HepG2 (cell line): ENCODE results near the gene IFNG-AS1. TPM values are rescaled to one million over a fixed set of nuclear protein-coding genes. Genes with fewer than 3 reads are reported as not detected.

Experiments used
- ATF1 ChIP-seq: IDR thresholded peaks from 2 replicates; pipeline ENCODE4 v1.6.1; 2016; ENCODE audit warnings: mild to moderate bottlenecking, control low read depth
- CTCF ChIP-seq: sonication (generic); formaldehyde crosslinking; IDR thresholded peaks from 2 replicates; pipeline ENCODE4 v1.5.0; 2020; ENCODE audit warnings: mild to moderate bottlenecking, missing genetic modification reagents, moderate library complexity
- E2F2 ChIP-seq: sonication (generic); formaldehyde crosslinking; IDR thresholded peaks from 2 replicates; pipeline ENCODE4 v1.4.0; 2020; ENCODE audit warnings: missing genetic modification reagents, borderline replicate concordance
- KLF15 ChIP-seq: sonication (generic); formaldehyde crosslinking; IDR thresholded peaks from 2 replicates; pipeline ENCODE4 v1.8.1; 2023; ENCODE audit warnings: borderline replicate concordance, mild to moderate bottlenecking, inconsistent platforms, missing genetic modification reagents, mixed read lengths
- KLF9 ChIP-seq: IDR thresholded peaks from 2 replicates; pipeline ENCODE4 v1.6.1; 2016; ENCODE audit warnings: low read depth
- KMT2B ChIP-seq: IDR thresholded peaks from 2 replicates; pipeline ENCODE4 v1.6.1; 2016; ENCODE audit warnings: missing genetic modification reagents, missing compliant biosample characterization
- MIXL1 ChIP-seq: IDR thresholded peaks from 2 replicates; pipeline ENCODE4 v1.6.1; 2016
- POLR2G ChIP-seq: fragments of 200-400 bp; formaldehyde crosslinking; IDR thresholded peaks from 2 replicates; pipeline ENCODE4 v1.6.1; 2018; ENCODE audit warnings: mild to moderate bottlenecking, low read depth, low read length, moderate library complexity
- SMC3 ChIP-seq: IDR thresholded peaks from 2 replicates; pipeline ENCODE4 v1.6.1; 2011; ENCODE audit warnings: low read length, improper control_type of control experiment
- STAG1 ChIP-seq: sonication (generic); formaldehyde crosslinking; IDR thresholded peaks from 2 replicates; pipeline ENCODE4 v1.4.0; 2020; ENCODE audit warnings: missing genetic modification reagents
- SYNCRIP ChIP-seq: fragments of 200-400 bp; formaldehyde crosslinking; IDR thresholded peaks from 2 replicates; pipeline ENCODE4 v1.6.1; 2018; ENCODE audit warnings: mild to moderate bottlenecking, low read depth, low read length; ENCODE audit not compliant: insufficient read depth
- WIZ ChIP-seq: sonication (generic); formaldehyde crosslinking; IDR thresholded peaks from 2 replicates; pipeline ENCODE4 v1.5.1; 2020; ENCODE audit warnings: mild to moderate bottlenecking, missing genetic modification reagents
- YEATS2 ChIP-seq: sonication (generic); formaldehyde crosslinking; IDR thresholded peaks from 2 replicates; pipeline ENCODE4 v1.4.0; 2020; ENCODE audit warnings: missing genetic modification reagents, borderline replicate concordance
- ZBTB39 ChIP-seq: sonication (generic); formaldehyde crosslinking; IDR thresholded peaks from 2 replicates; pipeline ENCODE4 v1.5.0; 2020; ENCODE audit warnings: missing genetic modification reagents
- ZC3H13 ChIP-seq: sonication (generic); formaldehyde crosslinking; IDR thresholded peaks from 2 replicates; pipeline ENCODE4 v1.8.1; 2023; ENCODE audit warnings: mild to moderate bottlenecking, missing genetic modification reagents, moderate library complexity
- ZFP1 ChIP-seq: IDR thresholded peaks from 2 replicates; pipeline ENCODE4 v1.6.1; 2016
- ZGPAT ChIP-seq: IDR thresholded peaks from 2 replicates; pipeline ENCODE4 v1.6.1; 2016; ENCODE audit warnings: mild to moderate bottlenecking
- ZKSCAN5 ChIP-seq: sonication (generic); formaldehyde crosslinking; IDR thresholded peaks from 2 replicates; pipeline ENCODE4 v1.5.1; 2020; ENCODE audit warnings: mild to moderate bottlenecking, missing genetic modification reagents
- ZMAT3 ChIP-seq: sonication (generic); formaldehyde crosslinking; conservative IDR thresholded peaks from 2 replicates; pipeline ENCODE4 v1.7.0; 2021; ENCODE audit warnings: missing genetic modification reagents
- ZNF331 ChIP-seq: sonication (generic); formaldehyde crosslinking; IDR thresholded peaks from 2 replicates; pipeline ENCODE4 v1.4.0; 2020; ENCODE audit warnings: missing genetic modification reagents
- ZNF34 ChIP-seq: sonication (generic); formaldehyde crosslinking; IDR thresholded peaks from 2 replicates; pipeline ENCODE4 v1.4.0; 2020; ENCODE audit warnings: mild to moderate bottlenecking, missing genetic modification reagents, borderline replicate concordance
- ZNF530 ChIP-seq: sonication (generic); formaldehyde crosslinking; IDR thresholded peaks from 2 replicates; pipeline ENCODE4 v1.5.0; 2020; ENCODE audit warnings: low read depth, mild to moderate bottlenecking, missing genetic modification reagents
- polyA plus RNA-seq, 8 experiments: library from polyadenylated mRNA; depleted of rRNA in 3 of 8; stranded (reverse) in 7 of 8; unstranded in 1 of 8; fragments of >200 nt; fragmentation: Illumina TruSeq in 4 of 8; extraction: Trizol in 4 of 8; gene quantifications; 2 replicates each; pipeline versions ENCODE4 v1.2.1 to v1.2.3, GENCODE V29; 2011 to 2016; ENCODE audit warnings: low read depth in 4 of 8, missing spikeins in 1 of 8, mixed read lengths in 1 of 8; ENCODE audit not compliant: insufficient read depth in 1 of 8
- total RNA-seq, 5 experiments: library from RNA; depleted of rRNA; stranded (reverse); fragments of >200 nt; fragmentation: Illumina TruSeq; extraction: Trizol; gene quantifications; 2 replicates each; pipeline ENCODE4 v1.2.3, GENCODE V29; 2016; ENCODE audit warnings: low read depth in 1 of 5
- TF ChIP-seq, protein P1 (sequence below): sonication (generic); formaldehyde crosslinking; IDR thresholded peaks from 2 replicates; pipeline ENCODE4 v1.9.0; 2021; ENCODE audit warnings: missing genetic modification reagents, mild to moderate bottlenecking, borderline replicate concordance

The IFNG-AS1 gene
- total and polyA plus RNA-seq, 2 of the 13 experiments (the other 11 are each of a cell fraction or from before 2014, with no cell fraction given): not detected

DNA sequence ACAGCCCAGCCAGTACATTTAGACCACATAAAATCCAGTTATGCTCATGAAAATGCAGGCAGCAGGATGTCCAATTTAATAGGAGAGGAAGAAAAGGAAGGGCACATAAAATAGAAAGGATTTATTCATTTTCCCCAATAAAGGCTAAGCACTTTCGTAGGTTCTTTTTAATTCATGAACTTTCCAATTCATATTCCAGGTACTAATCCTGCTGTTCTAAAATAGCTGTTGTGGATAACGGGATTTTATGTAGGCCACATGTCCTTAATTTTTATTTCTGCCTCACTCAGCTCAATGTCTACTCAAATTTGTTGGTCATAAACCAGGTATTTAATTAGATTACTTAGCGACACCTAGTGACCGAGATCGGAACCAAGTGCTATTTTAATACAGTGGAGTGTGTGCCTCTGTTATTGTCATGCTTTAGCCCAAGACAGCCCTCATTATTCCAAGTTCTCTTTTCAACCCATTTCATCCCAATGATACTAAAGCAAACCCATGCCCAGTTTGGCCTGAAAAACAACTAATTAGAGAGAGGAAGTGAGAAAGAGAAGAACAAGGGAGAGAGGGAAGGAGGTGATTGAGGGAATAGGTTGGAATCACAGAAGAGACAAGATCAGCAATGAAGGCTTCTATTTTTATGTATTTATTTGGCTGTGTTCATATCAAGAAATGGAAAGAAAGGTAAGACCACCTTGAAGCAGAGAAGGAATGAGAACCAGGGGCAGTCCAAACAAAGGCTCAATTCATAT lies 45.9 kb upstream of the IFNG-AS1 start (continued):
- TF ChIP-seq ZBTB39 (CRISPR knock-in tag): no peak
- TF ChIP-seq ZMAT3: no peak
- TF ChIP-seq SMC3: peak; percentile 71
- TF ChIP-seq ZGPAT (CRISPR knock-in tag): no peak
- peak; percentile 68; the same call in 1 of the 2 replicates for TF ChIP-seq MIXL1 (CRISPR knock-in tag)
- TF ChIP-seq ZNF34: no peak
- no peak for TF ChIP-seq KMT2B (CRISPR knock-in tag)
- no peak for TF ChIP-seq ATF1 (CRISPR knock-in tag)
- no peak for TF ChIP-seq ZFP1
- no peak for TF ChIP-seq ZC3H13 (CRISPR knock-in tag)
- TF ChIP-seq CTCF (CRISPR knock-in tag): peak; percentile 73
- TF ChIP-seq KLF9 (CRISPR knock-in tag): no peak
- TF ChIP-seq ZNF530: no peak
- TF ChIP-seq YEATS2: no peak
- no peak for TF ChIP-seq WIZ (CRISPR knock-in tag)
- TF ChIP-seq, protein P1, sequence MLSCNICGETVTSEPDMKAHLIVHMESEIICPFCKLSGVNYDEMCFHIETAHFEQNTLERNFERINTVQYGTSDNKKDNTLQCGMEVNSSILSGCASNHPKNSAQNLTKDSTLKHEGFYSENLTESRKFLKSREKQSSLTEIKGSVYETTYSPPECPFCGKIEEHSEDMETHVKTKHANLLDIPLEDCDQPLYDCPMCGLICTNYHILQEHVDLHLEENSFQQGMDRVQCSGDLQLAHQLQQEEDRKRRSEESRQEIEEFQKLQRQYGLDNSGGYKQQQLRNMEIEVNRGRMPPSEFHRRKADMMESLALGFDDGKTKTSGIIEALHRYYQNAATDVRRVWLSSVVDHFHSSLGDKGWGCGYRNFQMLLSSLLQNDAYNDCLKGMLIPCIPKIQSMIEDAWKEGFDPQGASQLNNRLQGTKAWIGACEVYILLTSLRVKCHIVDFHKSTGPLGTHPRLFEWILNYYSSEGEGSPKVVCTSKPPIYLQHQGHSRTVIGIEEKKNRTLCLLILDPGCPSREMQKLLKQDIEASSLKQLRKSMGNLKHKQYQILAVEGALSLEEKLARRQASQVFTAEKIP: no peak
- no peak for TF ChIP-seq POLR2G
- TF ChIP-seq SYNCRIP: no peak
- TF ChIP-seq E2F2 (CRISPR knock-in tag): no peak
- TF ChIP-seq STAG1: peak; percentile 71
- no peak for TF ChIP-seq ZNF331 (CRISPR knock-in tag)
- TF ChIP-seq KLF15: no peak
- TF ChIP-seq ZKSCAN5 (CRISPR knock-in tag): no peak
